DMS153 treated with DMSO at 0.1 percent for 48 hours (cell line): ENCODE data around the gene VAV1.
"Not testable (repeated sequence)": the region's sequence is repeated elsewhere in the genome, so short reads cannot be mapped to it uniquely, and the experiment has no call there.

ENCODE experiments used
- DNase-seq: peaks from one replicate; lab custom pipeline; 2025; ENCODE audit not compliant: unreplicated experiment; lab: John Stamatoyannopoulos, UW

Gene VAV1

DNA sequence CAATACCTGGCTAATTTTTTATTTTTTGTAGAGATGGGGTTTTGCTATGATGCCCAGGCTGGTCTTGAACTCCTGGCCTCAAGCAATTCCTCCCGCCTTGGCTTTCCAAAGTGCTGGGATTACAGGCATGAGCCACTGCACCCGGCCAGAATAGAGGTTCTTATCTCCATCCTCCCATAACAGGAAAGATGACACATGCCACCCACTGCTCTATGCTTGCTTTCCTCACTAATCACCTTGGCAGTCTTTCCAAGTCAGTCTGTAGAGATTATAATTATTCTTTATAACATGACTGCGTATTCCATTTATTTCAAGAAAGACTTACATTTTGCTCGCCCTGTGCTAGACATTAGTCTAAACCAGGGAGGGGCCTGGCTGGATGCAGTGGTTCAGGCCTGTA lies 6.7 kb downstream of the VAV1 start:
- DNase-seq: no peak

GRCh38 chr19:6787393-6787792 lies 14.9 kb downstream of the VAV1 start:
- DNase-seq: no peak

DNA sequence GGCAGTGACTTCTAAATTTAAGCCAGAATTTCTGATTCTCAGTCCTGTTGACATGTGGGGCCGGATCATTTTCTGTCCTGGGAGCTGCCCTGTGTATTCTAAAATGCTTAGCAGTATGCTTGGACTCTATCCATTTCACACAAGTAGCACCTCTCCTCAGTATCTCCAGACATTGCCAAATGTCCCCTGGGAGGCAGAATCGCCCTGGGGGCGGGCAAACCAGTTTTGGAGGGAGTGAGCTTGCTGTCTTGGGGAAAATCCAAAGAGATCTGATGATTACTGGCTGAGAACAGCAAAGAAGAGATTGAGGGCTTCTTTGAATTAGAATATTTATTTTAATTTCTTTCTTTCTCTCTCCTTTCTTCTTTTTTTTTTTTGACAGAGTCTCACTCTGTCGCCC lies 16.4 kb downstream of the VAV1 start:
- DNase-seq: no peak

GRCh38 chr19:6790194-6791128 lies 18.0 kb downstream of the VAV1 start:
- no peak for DNase-seq

- DNase-seq: no peak
Observed at GRCh38 chr19:6791237-6791636, 18.7 kb downstream of the VAV1 start.

DNA sequence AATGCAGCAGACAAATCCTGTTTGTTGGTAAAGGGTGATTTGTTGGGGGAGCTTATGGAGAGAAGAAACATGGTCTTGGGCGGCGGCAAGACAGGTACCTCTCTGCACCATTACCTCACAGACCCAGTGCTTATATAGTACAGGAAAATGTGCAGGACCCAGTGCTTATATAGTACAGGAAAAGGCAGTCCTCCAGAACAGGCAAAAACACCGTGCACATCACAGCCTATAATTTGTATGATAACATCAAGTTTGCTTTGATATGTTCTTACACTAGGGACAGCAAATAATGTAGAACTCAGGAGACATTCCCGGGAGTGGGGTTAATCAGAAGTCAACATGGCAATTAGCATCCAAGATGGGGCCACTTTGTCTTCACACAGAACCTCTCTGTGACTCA lies 20.9 kb downstream of the VAV1 start:
- no peak for DNase-seq

DNA sequence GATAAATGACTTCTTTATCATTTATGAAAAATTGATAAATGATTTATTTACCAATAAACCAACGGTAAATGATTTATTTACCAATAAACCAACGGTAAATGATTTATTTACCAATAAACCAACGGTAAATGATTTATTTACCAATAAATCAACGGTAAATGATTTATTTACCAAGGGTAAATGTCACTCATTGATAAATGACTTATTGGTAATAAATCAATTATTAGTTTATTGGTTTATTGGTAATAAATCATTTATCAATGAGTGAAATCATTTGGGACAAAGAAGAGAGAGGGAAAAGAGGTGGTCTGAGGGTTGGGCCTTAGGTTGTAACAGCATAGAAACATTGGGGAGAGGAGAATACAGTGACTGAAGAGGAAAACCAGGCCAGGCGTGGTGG lies 21.5 kb downstream of the VAV1 start:
- no peak for DNase-seq

- DNase-seq: no peak
Observed at GRCh38 chr19:6794686-6795431, 22.4 kb downstream of the VAV1 start.

- no peak for DNase-seq
Observed at GRCh38 chr19:6796278-6796677, 23.8 kb downstream of the VAV1 start.

DNA sequence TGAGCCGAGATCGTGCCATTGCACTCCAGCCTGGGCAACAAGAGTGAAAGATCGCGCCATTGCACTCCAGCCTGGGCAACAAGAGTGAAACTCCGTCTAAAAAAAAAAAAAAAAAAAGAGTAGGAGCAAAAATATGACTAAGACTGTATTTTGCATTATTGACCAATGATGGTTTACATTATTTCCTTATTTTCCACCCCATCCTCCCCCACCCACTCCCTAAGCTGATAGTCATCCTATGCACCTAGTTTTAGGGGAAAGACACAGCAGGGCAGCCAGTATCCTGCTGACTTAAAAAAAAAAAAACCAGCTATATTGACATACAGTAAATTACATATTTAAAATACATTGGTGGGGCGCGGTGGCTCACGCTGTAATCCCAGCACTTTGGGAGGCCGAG lies 25.1 kb downstream of the VAV1 start:
- no peak for DNase-seq

GRCh38 chr19:6800160-6800790 lies 27.8 kb downstream of the VAV1 start:
- not testable (repeated sequence) for DNase-seq

GRCh38 chr19:6800991-6801484 lies 28.5 kb downstream of the VAV1 start:
- DNase-seq: peak; percentile 51

DNA sequence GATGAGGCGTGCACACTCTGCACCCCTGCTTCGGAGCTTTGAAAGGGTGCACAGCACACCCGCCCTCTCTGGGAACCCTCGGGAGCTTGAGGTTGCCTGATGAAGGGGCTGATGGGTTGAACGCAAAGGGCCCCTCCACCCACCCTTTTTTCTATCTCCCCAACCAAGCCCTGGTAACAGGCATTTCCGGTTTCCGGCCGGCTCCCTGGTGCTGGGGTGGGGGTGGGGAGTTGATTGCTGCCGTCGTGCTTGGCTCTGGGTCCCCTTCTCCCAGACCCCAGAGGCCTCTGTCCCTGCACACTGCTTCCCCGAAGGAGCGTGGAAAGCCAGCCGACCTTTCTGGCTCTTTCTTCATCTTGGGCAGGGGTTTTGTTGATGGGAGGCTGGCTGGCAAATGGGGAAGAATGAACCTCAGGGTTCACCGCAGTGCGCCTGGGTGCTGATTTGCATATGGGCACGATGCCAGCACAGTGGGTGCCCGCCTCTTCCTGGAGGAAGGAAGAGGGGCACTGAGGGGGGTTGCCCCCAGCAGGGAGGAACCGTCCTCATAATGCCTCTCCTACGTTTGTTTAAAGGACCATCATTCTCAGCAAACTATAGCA lies 29.1 kb downstream of the VAV1 start:
- DNase-seq: peak; percentile 80

GRCh38 chr19:6802336-6803035 lies 30.0 kb downstream of the VAV1 start:
- peak; percentile 22 for DNase-seq

DNA sequence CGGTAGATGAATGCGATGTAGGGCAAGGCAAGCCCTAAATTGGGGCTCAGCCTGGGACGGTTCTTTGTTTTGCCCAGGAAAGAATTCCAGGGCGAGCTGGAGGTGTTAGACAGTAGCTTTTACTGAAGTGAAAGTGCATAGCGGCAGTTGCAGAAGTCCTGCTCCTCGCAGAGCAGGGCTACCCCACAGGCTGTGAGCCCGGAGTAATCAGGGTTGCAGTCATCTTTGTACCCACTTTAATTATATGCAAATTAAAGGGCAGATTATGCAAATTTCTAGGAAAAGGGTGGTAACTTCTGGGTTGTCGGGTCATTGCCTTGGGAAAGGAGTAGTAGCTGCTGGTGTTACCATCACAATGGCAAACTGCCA lies 30.5 kb downstream of the VAV1 start:
- no peak for DNase-seq

DNA sequence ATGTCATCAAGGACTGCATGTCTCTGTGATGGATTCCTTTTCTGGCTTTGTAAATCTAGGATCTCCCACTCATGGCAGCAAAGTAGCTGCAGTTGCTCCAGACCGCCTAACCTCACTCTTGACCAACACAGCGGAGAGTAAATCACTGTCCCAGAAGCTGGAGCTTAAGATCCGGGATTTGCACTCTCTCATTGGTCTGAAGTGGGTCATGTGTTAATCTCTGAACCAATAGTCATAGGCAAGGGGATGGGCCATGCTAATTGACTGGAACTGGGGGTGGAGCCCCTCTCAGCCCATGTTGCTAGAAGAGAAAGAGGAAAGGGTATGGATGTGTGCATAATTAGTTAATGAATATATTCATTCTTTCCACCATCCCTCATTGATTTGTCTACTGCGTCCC lies 34.0 kb downstream of the VAV1 start:
- DNase-seq: no peak

- DNase-seq: no peak
Observed at GRCh38 chr19:6807291-6807690, 34.8 kb downstream of the VAV1 start.

- no peak for DNase-seq
Observed at GRCh38 chr19:6808494-6808893, 36.0 kb downstream of the VAV1 start.

DNA sequence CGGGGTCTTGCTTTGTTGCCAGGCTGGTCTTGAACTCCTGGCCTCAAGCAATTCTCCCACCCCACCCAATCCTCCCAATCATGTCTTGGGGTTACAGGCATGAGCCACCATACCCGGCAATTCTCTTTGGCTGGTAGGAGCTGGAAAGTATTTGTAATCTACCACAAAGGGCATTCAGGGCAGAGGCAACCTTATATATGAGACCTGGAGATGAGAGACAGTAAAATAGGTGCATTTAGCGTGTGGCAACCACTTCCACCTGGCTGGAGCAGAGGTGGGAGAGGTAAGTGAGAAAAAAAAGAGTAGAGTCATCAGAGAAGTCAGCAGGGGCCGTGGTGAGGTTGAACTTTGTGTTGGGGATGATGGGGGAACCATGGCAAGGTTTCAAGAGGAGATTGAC lies 36.8 kb downstream of the VAV1 start:
- no peak for DNase-seq

- DNase-seq: no peak
Observed at GRCh38 chr19:6811378-6811777, 38.9 kb downstream of the VAV1 start.

DNA sequence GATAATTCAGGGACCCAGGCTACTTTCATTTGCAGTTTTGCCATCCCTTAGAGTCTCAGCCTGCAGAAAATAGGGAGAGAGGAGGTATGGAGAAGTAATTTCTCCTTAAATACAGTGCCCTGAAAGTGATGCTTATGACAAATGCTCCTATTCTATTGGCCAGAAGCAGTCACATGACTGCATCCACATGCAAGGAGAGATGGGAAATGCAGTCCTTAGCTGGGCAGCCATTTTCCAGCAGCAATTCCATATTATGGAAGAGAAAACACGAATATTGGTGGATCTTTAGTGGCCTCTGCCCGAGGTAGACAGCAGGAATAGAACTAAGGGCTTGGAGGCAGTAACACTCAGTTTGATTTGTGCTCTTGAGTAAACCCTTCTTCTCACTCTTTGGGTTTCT lies 39.4 kb downstream of the VAV1 start:
- DNase-seq: peak; percentile 33
